ENCODE results near the gene GOLGA6L25.
"Not testable (repeated sequence)": the region's sequence is repeated elsewhere in the genome, so short reads cannot be mapped to it uniquely, and the experiment has no call there.

Gene GOLGA6L25, protein sequence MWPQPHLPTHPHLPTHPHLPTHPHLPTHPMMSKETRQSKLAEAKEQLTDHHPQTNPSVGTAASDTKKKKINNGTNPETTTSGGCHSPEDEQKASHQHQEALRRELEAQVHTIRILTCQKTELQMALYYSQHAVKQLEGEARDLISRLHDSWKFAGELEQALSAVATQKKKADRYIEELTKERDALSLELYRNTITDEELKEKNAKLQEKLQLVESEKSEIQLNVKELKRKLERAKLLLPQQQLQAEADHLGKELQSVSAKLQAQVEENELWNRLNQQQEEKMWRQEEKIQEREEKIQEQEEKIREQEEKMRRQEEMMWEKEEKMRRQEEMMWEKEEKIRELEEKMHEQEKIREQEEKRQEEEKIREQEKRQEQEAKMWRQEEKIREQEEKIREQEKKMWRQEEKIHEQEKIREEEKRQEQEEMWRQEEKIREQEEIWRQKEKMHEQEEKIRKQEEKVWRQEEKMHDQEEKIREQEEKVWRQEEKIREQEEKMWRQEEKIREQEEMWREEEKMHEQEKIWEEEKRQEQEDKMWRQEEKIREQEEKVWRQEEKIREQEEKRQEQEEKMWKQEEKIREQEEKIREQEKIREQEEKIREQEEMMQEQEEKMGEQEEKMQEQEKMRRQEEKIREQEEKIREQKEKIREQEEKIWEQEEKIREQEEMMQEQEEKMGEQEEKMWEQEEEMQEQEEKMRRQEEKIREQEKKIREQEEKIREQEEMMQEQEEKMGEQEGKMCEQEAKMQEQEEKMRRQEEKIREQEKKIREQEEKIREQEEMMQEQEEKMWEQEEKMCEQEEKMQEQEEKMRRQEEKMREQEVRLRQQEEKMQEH
- 0 reads per million in 2 donors for total RNA-seq

DNA sequence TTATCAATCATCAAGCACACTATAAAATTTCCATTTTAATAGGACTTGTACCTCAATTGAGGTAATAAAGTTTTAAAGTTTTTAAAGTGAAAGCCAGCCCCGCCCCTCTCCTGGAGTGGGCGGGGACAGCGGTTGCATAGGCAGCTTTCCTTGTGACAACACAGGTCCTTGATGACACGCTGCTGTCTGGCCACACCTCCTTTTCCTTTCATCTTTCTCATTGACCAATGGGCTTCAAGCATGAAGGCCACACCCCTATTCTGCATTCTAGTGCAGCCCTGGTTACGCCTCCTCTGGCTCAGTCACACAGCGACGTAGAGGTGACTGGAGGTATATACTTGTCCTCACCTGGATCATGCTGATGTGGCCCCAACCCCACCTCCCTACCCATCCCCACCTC is at the start of gene GOLGA6L25:
GOLGA6L25 (plus strand) TSS at position 301 of the 400 bp plus-strand sequence; CDS start at position 362, 61 bp downstream.
- DNase-seq: not testable (repeated sequence)

DNA sequence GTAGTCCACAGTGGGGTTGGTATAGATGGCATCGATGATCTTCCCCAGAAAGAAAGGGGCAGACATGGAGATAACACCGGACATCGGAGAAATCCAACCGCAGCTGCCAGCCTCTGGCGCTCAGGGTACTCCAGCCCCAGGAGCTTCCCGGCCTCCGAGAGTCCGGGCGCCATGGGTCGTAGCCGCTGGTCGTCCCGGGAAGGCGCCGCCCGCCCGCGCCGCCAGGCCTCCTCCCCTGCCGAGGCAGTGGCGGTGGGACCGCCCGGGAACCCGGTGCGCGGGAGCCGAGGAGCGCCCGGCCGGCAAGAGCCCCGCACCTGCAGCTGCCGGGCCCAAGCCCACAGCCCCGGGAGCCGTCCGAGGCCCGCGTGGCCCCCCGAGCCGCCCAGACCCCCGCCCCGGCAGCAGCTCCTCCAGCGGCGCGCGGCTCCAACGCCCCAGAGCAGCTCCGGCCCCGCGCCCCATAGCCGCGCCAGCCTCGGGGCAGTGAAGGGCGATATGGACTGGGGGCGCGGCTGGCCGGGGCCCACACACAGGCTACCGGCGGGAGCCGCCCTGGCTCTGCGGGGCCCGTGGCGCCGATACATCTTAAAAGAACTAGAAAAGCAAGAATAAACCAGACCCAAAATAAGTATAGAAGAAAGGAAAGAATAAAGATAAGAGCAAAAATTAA is 45.0 kb upstream of the GOLGA6L25 start:
- not testable (repeated sequence) for DNase-seq

DNA sequence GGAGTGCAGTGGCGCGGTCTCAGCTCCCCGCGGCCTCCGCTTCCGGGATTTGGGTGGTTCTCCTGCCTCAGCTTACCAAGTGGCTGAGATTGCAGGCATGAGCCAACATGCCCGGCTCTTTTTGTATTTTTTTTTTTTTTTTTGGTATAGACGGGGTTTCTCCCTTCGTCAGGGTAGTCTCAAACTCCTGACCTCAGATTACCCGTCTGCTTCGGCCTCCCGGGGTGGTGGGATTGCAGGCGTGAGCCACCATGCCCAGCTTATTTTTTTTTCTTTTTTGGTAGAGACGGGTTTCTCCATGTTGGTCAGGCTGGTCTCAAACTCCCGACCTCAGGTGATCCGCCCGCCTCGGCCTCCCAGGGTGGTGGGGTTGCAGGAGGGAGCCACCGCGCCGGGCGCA is 39.2 kb upstream of the GOLGA6L25 start:
- DNase-seq: peak in 1 of 5 experiments; percentile 0

DNA sequence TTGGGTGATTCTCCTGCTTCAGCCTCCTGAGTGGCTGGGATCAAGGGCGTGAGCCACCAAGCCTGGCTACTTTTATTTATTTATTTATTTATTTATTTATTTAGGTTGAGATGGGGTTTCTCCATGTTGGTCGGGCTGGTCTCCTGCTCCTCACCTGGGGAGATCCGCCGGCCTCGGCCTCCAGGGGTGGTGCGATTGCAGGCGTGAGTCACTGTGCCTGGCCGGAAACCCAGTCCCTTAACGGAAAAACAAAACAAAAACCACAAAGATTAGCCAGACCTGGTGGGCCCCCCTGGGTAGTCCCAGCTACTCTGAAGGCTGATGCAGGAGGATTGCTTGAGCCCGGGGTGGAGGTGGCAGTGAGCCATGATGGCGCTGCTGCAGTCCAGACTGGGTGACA is 38.2 kb upstream of the GOLGA6L25 start:
- not testable (repeated sequence) for DNase-seq

DNA sequence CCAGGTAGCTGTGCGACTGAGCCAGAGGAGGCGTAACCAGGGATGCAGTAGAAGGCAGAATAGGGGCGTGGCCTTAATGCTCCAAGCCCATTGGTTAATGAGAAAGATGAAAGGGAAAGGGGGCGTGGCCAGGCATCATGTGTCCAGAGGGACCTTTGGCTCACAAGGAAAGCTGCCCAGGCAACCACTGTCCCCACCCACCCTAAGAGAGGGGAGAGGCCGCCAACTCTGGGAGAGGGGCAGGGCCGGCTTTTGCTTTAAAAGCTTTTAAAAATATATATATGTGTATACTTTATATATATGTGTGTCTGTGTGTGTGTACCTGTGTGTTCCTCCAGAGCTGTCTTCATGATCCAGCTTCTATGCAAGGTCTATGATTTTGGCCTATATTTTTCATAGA is 20.4 kb upstream of the GOLGA6L25 start, which contains the start of gene GOLGA8G:
GOLGA8G (minus strand) TSS at position 18 of the 400 bp plus-strand sequence. CDS start 62 bp downstream, outside the sequence.
- not testable (repeated sequence) for DNase-seq

DNA sequence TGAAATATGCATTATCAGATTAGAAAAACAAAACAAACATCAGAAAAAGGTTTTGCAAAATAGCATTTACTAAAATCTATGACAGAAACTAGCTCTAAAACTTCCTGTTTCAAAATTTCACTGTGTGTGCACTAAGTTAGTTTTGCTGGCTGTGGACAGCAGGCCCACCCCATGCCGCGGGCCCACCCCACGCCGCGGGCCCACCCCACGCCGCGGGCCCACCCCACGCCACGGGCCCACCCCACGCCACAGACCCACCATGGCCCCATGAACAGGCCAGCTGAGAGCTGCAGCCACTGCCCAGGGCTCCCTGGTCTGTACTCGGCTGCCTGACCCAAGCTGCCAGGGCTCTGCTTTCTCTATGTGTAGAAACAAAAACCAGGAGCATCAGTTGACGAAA is 20.0 kb downstream of the GOLGA6L25 start:
- DNase-seq: not testable (repeated sequence)

DNA sequence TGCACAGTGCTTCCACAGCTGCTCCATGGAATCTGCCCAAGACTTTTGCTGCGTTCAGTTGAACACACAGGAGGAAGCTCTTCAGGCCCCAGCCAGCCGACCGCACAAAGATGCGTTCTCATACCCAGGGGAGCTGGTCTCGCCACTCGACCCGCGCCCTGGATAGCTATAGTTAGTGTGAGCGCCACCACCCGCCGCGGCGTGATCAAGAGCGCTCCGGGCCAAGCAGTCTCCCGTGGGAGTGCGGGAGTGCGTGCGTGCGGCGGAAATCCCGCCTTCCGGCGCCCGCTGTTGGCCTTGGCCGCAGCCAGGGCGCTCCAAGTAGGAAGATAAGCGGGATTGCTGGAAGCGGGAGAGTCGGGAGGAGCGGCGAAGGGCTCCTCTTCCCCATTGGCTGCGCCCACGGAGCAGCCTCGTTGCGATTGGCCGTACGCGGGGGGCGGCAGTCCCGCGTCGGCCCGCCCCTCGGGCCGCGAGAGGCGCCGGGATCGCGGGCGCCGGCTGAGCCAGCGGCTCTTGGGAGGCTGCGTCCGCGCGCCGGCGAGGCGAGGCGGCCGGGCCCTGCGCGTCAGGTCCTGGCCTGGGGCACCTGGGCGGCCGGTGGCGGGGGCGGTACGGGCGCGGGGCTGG is 35.7 kb downstream of the GOLGA6L25 start:
- DNase-seq: not testable (repeated sequence)

DNA sequence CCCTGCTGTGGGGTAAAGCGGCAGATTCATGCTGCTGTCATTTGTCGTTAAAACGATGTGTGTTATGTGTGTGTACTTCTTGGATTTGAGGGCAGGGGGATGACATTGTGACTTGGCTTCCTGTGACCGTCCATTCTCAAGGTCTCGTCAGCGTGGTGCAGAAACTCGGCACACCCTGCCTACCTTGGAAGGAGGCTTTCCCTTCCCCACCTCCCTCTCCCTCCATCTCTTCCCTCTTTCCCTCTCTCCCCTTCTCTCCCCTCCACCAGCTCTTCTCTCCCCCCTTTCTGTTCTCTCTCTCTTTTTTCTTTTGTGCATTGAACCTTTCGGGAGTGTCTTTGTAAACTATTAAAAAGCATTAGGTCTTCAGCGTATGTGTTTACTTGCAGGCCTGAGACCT is 36.4 kb downstream of the GOLGA6L25 start:
- peak in 1 of 5 experiments; percentile 0 for DNase-seq

DNA sequence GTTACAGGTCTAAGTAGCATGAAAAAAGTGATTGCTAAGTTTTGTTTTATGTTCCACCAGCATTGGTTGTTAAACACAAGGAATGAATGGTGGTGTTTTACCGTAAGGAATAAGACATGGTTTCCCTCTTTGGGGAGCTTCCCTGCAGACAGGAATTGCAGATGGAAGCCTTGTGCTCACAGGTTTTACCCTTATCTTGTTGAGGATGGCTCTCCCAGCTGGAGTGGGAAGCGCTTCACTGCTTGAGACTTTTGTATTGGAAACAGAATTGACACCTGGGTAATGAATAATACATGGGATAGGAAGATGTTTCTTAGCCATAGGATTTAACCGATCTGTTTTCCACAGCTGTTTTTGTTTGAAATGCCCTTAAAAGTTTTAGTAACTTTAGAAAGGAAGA is 39.0 kb downstream of the GOLGA6L25 start:
- not testable (repeated sequence) for DNase-seq

DNA sequence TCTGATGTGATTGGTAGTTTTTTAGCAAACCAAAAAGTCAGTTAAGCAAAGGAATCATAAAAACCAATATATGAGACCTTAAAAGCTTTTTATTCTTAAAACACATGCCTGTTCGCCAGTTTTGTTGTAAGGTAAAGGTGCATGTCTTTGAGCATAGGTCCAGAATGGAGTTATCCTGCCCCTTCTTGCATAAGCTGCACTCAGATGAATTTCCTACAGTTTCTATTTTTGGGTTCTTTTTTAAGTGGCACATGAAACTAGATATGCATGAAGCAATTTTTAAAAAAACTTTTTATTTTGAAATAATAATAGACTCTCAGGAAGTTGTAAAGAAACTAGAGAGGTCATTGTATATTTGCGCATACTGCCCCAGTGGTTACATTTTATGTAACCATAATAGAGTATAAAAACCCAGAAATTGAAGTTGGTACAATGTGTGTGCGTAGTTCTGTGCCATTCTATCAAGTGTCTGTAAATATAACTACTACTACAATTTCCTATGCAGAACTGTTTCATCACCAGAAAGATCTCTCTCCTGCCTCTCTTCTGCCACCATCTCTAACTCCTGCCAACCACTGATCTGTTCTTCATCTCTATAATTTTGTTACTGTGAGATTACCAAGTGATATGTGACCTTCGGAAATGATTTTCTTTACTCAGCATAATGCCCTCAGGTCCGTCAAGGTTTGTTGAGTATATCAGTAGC is 40.2 kb downstream of the GOLGA6L25 start:
- DNase-seq: not testable (repeated sequence)

DNA sequence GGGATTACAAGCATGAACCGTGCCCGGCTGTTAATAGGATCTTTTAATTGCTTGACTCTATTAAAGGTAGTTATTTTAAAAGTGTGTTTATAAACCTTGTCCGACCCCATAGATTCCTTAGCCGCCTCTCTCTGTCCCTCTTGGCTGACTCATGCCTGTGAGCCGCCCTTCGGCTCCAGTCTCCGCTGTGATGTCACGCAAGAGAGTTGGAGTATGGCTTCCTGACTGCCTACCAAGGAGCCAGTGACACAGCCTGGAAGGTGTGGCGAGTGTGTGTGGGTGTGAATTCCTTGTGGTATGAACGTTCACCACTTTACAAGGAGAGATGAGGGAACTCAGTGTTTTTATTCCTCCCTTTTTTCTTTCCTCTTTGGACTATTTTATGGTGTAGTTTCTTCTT is 44.1 kb downstream of the GOLGA6L25 start:
- not testable (repeated sequence) for DNase-seq

DNA sequence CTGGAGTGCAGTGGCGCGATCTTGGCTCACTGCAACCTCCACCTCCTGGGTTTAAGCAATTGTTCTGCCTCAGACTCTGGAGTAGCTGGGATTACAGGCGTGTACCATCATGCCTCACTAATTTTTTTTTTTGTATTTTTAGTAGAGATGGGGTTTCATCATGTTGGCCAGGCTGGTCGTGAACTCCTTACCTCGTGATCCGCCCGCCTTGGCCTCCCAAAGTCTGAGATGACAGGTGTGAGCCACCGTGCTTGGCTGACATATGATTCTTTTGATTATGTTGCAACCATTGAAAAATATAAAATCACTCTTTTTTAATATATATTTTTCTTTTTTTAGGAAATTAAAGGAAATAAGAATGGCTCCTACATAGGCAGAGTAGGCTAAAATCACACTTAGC is 44.8 kb downstream of the GOLGA6L25 start:
- not testable (repeated sequence) for DNase-seq

DNA sequence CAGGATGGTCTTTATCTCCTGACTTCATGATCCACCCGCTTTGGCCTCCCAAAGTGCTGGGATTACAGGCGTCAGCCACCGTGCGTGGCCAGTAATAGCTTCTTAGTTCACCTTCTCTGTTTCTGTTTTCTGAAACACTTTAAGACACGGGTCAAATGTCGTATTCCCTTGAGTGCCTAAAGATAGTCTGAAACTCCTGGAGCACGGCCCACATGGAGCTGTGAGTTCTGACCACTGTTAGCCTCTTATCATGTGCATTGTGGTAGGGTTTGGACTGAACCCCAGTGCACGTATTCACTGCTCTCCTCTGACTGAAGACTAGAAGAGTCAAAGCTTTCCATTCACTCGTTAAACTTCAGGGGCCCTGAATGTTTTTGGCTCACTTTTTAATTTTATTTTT is 48.8 kb downstream of the GOLGA6L25 start:
- not testable (repeated sequence) for DNase-seq

Data from T-helper 2 cell (primary cell).